HCT116 (cell line): Measurements from ENCODE around the gene ASNSD1. TPM values are rescaled to one million over a fixed set of nuclear protein-coding genes. Genes with fewer than 3 reads are reported as not detected.

Experiments used
- ATAC-seq: fragments of 200-7000 bp; cut with Tn5 transposase; 2 replicates; pipeline ENCODE4 v1.9.1; 2020; ENCODE audit warnings: mild to moderate bottlenecking, moderate library complexity
- BruUV-seq: library from RNA; stranded (reverse); fragments of 400-500 nt; replicated peaks from 2 replicates; lab custom pipeline; 2021; lab: Mats Ljungman, UMichigan
- CTCF ChIA-PET: fragments of 300-600 bp; sonication (Branson Sonifier 250); formaldehyde crosslinking; loops from one replicate; lab custom pipeline; 2021; ENCODE audit warnings: antibody characterized with exemption; lab: Charles Lee
- POLR2A ChIA-PET: fragments of 300-600, 350-600 bp; sonication (Branson Sonifier 250); formaldehyde crosslinking; loops from one replicate; lab custom pipeline; 2021; ENCODE audit warnings: antibody characterized with exemption; lab: Charles Lee
- RAD21 ChIA-PET, 2 experiments: fragments of 300-600 bp; sonication (Branson Sonifier 250); formaldehyde crosslinking; loops; one replicate each; lab custom pipeline; 2023; ENCODE audit warnings: low total read pairs in 2 of 2; ENCODE audit not compliant: uncharacterized antibody in 2 of 2, unreplicated experiment in 2 of 2, low non-redundant PET in 1 of 2; lab: Charles Lee
- DNase-seq: peaks from one replicate; pipeline ENCODE4 v3.0.0-alpha.2; 2010; ENCODE audit warnings: low read depth, low spot score
- H2AFZ ChIP-seq: fragments of 200-600 bp; shearing (Covaris generic), sonication (generic); 2 replicates; pipeline ENCODE4 v1.6.1; 2017; ENCODE audit warnings: low read depth, mixed run types, mixed read lengths, antibody characterized with exemption, low read length; ENCODE audit not compliant: poor library complexity, severe bottlenecking
- H3K27ac ChIP-seq: 2 replicates; pipeline ENCODE4 v1.5.1; 2012; ENCODE audit warnings: low read depth, low read length
- H3K27me3 ChIP-seq: fragments of 200-600 bp; sonication (generic); 2 replicates; pipeline ENCODE4 v1.6.1; 2016; ENCODE audit warnings: mixed run types, low read length, mixed read lengths; ENCODE audit not compliant: insufficient read depth
- H3K36me3 ChIP-seq, 2 experiments: fragments of 200-500 bp in 1 of 2; fragments of 200-600 bp in 1 of 2; sonication (Bioruptor generic) in 1 of 2; sonication (generic) in 1 of 2; 2 replicates each; pipeline versions ENCODE4 v1.5.1 to v1.6.1; 2014 to 2016; ENCODE audit warnings: low read length in 2 of 2, inconsistent platforms in 1 of 2, mixed read lengths in 1 of 2, mixed run types in 1 of 2; ENCODE audit not compliant: insufficient read depth in 2 of 2, control insufficient read depth in 1 of 2
- H3K4me1 ChIP-seq, 2 experiments: fragments of 200-600 bp in 1 of 2; sonication (generic) in 1 of 2; 2 replicates each; pipeline versions ENCODE4 v1.5.1 to v1.6.1; 2012 to 2017; ENCODE audit warnings: low read length in 2 of 2, inconsistent platforms in 1 of 2, mild to moderate bottlenecking in 1 of 2, mixed read lengths in 1 of 2, mixed run types in 1 of 2, moderate library complexity in 1 of 2; ENCODE audit not compliant: insufficient read depth in 2 of 2, control insufficient read depth in 1 of 2
- H3K4me2 ChIP-seq: fragments of 200-600 bp; sonication (generic); 2 replicates; pipeline ENCODE4 v1.6.1; 2017; ENCODE audit warnings: mixed run types, low read length, mixed read lengths
- H3K4me3 ChIP-seq, 2 experiments: fragments of 200-600 bp in 1 of 2; sonication (generic) in 1 of 2; replicated peaks in 1 of 2; 2 replicates each; pipeline ENCODE4 v1.5.1; 2011 to 2016; ENCODE audit warnings: low read length in 2 of 2, control low read depth in 1 of 2, low read depth in 1 of 2, mild to moderate bottlenecking in 1 of 2, mixed read lengths in 1 of 2, mixed run types in 1 of 2
- H3K79me2 ChIP-seq: fragments of 200-600 bp; sonication (generic); 2 replicates; pipeline ENCODE4 v1.6.1; 2017; ENCODE audit warnings: mild to moderate bottlenecking, mixed run types, low read length, moderate library complexity, mixed read lengths; ENCODE audit not compliant: insufficient read depth
- H3K9ac ChIP-seq: fragments of 200-600 bp; sonication (generic); 2 replicates; pipeline ENCODE4 v1.6.1; 2016; ENCODE audit warnings: low read length, mixed read lengths
- H3K9me2 ChIP-seq: fragments of 200-600 bp; sonication (generic), shearing (Covaris generic); 2 replicates; pipeline ENCODE4 v1.6.1; 2017; ENCODE audit warnings: mixed run types, mild to moderate bottlenecking, moderate library complexity; ENCODE audit not compliant: insufficient read depth
- H3K9me3 ChIP-seq, 2 experiments: fragments of 200-500 bp in 1 of 2; fragments of 200-600 bp in 1 of 2; sonication (Bioruptor generic) in 1 of 2; sonication (generic) in 1 of 2; 2 replicates each; pipeline ENCODE4 v1.6.1; 2014 to 2017; ENCODE audit warnings: low read length in 2 of 2, mixed read lengths in 2 of 2, inconsistent platforms in 1 of 2, low read depth in 1 of 2, mild to moderate bottlenecking in 1 of 2, mixed run types in 1 of 2, moderate library complexity in 1 of 2; ENCODE audit not compliant: control insufficient read depth in 1 of 2, insufficient read depth in 1 of 2
- H4K20me1 ChIP-seq: fragments of 200-600 bp; sonication (generic), shearing (Covaris generic); 2 replicates; pipeline ENCODE4 v1.6.1; 2017; ENCODE audit warnings: mixed run types, mild to moderate bottlenecking, moderate library complexity; ENCODE audit not compliant: insufficient read depth
- CBX3 ChIP-seq: IDR thresholded peaks from 2 replicates; pipeline ENCODE4 v1.6.1; 2012; ENCODE audit warnings: low read depth
- CEBPB ChIP-seq: IDR thresholded peaks from 2 replicates; pipeline ENCODE4 v1.6.1; 2012; ENCODE audit warnings: low read depth
- EZH2 ChIP-seq: fragments of 200-600 bp; sonication (generic); IDR thresholded peaks from 2 replicates; pipeline ENCODE4 v1.6.1; 2017; ENCODE audit warnings: antibody characterized with exemption, mixed run types
- EZH2phosphoT487 ChIP-seq: fragments of 200-600 bp; IDR thresholded peaks from 2 replicates; pipeline ENCODE4 v1.6.1; 2018; ENCODE audit warnings: antibody characterized with exemption, borderline replicate concordance
- JUND ChIP-seq: IDR thresholded peaks from 2 replicates; pipeline ENCODE4 v1.6.1; 2012
- POLR2AphosphoS5 ChIP-seq: IDR thresholded peaks from 2 replicates; pipeline ENCODE4 v1.6.1; 2011; ENCODE audit warnings: mild to moderate bottlenecking, low read depth, low read length, moderate library complexity
- SP1 ChIP-seq: IDR thresholded peaks from 2 replicates; pipeline ENCODE4 v1.6.1; 2012; ENCODE audit warnings: low read depth
- SRF ChIP-seq: IDR thresholded peaks from 2 replicates; pipeline ENCODE4 v1.6.1; 2012; ENCODE audit warnings: low read depth
- TCF7L2 ChIP-seq: IDR thresholded peaks from 2 replicates; pipeline ENCODE4 v1.7.0; 2011; ENCODE audit warnings: borderline replicate concordance, inconsistent platforms; ENCODE audit not compliant: insufficient read depth, insufficient read length; ENCODE audit errors: extremely low read depth
- ZNF274 ChIP-seq: fragments of 200-500 bp; sonication (Bioruptor generic); IDR thresholded peaks from 2 replicates; pipeline ENCODE4 v1.6.1; 2014; ENCODE audit warnings: mild to moderate bottlenecking, low read depth, low read length, inconsistent platforms
- intact Hi-C: fragments of 100-400 bp; cut with micrococcal nuclease; formaldehyde crosslinking; loops from 2 replicates; pipeline ENCODE4 v1.10.0; 2022
- total RNA-seq: library from RNA; stranded (reverse); gene quantifications from one replicate; pipeline ENCODE4 v1.2.1, GENCODE V29; 2021; ENCODE audit not compliant: unreplicated experiment
- TF ChIP-seq, protein P1 (sequence below): IDR thresholded peaks from 2 replicates; pipeline ENCODE4 v1.6.1; 2012
- TF ChIP-seq, protein P2 (sequence below): IDR thresholded peaks from 2 replicates; pipeline ENCODE4 v1.6.1; 2012; ENCODE audit warnings: low read depth
- TF ChIP-seq, protein P3 (sequence below), 3 experiments: fragments of 200-600 bp in 1 of 3; sonication (generic) in 1 of 3; IDR thresholded peaks in 2 of 3; conservative IDR thresholded peaks in 1 of 3; 2 replicates each; pipeline ENCODE4 v1.5.1; 2012 to 2017; ENCODE audit warnings: low read depth in 2 of 3, low read length in 2 of 3, antibody characterized with exemption in 1 of 3, borderline replicate concordance in 1 of 3, control low read depth in 1 of 3, mild to moderate bottlenecking in 1 of 3, mixed read lengths in 1 of 3, mixed run types in 1 of 3, moderate library complexity in 1 of 3; ENCODE audit not compliant: insufficient read depth in 1 of 3

The ASNSD1 gene
- total RNA-seq, 1 experiment from 2014 or later, result 33.6 TPM

DNA sequence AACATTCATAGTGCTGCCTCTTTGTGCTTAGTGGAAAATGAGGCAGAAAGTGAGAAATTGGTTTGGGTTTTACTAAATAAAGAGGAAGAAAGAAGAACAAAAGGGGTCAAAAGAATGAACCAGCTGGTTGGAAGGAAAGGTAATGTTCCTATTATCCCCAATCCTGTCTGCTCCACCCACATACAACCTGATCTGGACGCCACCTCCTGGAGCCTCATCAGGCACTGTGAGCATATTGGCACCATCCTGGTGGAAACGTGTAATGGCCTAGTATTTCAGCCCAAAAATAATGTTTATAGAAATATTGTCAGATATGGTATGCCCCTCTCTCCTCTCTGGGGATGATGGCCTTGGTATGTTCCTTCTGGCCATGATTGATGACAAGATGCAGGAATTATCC lies 35.6 kb upstream of the ASNSD1 start:
- intact Hi-C loops, result no loop called here

DNA sequence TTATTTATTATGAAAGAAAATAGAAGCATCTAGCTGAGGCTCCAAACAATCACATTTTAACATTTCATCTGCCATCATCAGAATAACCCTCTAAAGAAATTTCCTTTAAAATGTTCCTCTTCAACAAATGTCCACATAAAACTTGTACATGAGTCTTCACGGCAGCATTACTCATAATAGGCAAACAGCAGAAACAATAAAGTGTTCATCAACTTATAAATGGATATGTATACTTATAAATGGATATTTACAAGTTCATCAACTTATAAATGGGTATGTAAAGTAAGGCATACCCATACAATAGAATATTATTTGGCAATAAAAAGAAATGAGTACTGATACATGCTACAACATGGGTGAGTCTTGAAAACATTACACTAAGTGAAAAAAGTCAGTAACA lies 33.5 kb upstream of the ASNSD1 start:
- no peak for ATAC-seq
- intact Hi-C loops, result no loop called here
- ChIA-PET RAD21 (no interaction called here), CTCF (no interaction called here), POLR2A (no interaction called here)
- Histone ChIP-seq H3K9me2 (no peaks in the 10 kb centered on the region), H3K4me2 (no peak overlapping the region), H3K27ac (no peak overlapping the region), H3K9ac (no peak overlapping the region), H3K4me3 (no peak overlapping the region), H3K27me3 (no peaks in the 10 kb centered on the region), H4K20me1 (no peaks in the 10 kb centered on the region), H3K36me3 (no peaks in the 10 kb centered on the region), H3K79me2 (no peaks in the 10 kb centered on the region), H2AFZ (no peak overlapping the region), H3K4me1 (peaks cover 6 to 13% of the 10 kb centered on the region in 2 experiments; a peak in 3 of 4 replicates), H3K9me3 (no peaks in the 10 kb centered on the region)
- TF ChIP-seq TCF7L2 (no peak), JUND (no peak), ZNF274 (no peak), SRF (no peak), EZH2phosphoT487 (no peak), POLR2AphosphoS5 (no peak), SP1 (no peak), EZH2 (no peak), CBX3 (no peak), CEBPB (no peak)
- TF ChIP-seq, protein P1, sequence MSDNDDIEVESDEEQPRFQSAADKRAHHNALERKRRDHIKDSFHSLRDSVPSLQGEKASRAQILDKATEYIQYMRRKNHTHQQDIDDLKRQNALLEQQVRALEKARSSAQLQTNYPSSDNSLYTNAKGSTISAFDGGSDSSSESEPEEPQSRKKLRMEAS, result no peak
- TF ChIP-seq, protein P2, sequence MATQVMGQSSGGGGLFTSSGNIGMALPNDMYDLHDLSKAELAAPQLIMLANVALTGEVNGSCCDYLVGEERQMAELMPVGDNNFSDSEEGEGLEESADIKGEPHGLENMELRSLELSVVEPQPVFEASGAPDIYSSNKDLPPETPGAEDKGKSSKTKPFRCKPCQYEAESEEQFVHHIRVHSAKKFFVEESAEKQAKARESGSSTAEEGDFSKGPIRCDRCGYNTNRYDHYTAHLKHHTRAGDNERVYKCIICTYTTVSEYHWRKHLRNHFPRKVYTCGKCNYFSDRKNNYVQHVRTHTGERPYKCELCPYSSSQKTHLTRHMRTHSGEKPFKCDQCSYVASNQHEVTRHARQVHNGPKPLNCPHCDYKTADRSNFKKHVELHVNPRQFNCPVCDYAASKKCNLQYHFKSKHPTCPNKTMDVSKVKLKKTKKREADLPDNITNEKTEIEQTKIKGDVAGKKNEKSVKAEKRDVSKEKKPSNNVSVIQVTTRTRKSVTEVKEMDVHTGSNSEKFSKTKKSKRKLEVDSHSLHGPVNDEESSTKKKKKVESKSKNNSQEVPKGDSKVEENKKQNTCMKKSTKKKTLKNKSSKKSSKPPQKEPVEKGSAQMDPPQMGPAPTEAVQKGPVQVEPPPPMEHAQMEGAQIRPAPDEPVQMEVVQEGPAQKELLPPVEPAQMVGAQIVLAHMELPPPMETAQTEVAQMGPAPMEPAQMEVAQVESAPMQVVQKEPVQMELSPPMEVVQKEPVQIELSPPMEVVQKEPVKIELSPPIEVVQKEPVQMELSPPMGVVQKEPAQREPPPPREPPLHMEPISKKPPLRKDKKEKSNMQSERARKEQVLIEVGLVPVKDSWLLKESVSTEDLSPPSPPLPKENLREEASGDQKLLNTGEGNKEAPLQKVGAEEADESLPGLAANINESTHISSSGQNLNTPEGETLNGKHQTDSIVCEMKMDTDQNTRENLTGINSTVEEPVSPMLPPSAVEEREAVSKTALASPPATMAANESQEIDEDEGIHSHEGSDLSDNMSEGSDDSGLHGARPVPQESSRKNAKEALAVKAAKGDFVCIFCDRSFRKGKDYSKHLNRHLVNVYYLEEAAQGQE, result no peak
- TF ChIP-seq, protein P3, sequence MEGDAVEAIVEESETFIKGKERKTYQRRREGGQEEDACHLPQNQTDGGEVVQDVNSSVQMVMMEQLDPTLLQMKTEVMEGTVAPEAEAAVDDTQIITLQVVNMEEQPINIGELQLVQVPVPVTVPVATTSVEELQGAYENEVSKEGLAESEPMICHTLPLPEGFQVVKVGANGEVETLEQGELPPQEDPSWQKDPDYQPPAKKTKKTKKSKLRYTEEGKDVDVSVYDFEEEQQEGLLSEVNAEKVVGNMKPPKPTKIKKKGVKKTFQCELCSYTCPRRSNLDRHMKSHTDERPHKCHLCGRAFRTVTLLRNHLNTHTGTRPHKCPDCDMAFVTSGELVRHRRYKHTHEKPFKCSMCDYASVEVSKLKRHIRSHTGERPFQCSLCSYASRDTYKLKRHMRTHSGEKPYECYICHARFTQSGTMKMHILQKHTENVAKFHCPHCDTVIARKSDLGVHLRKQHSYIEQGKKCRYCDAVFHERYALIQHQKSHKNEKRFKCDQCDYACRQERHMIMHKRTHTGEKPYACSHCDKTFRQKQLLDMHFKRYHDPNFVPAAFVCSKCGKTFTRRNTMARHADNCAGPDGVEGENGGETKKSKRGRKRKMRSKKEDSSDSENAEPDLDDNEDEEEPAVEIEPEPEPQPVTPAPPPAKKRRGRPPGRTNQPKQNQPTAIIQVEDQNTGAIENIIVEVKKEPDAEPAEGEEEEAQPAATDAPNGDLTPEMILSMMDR (IDR thresholded peaks at IDR 0.05 in 2 of 3, conservative IDR thresholded peaks at IDR 0.05 in 1 of 3; ENCODE audit: borderline replicate concordance in 1 of 3, insufficient read depth in 1 of 3, low read depth in 2 of 3, low read length in 2 of 3), result no peak
- DNase-seq, result no peak
- no TSS peak for BruUV-seq

More for the DNA sequence above, 35.6 kb upstream of the ASNSD1 start:
- TF ChIP-seq CEBPB, result no peak
- TF ChIP-seq ZNF274, result no peak
- TF ChIP-seq CBX3, result no peak
- no peak for TF ChIP-seq EZH2phosphoT487
- Histone ChIP-seq H2AFZ (no peak overlapping the region), H3K4me1 (peaks cover 6 to 13% of the 10 kb centered on the region in 2 experiments; a peak in 3 of 4 replicates), H4K20me1 (no peaks in the 10 kb centered on the region), H3K4me2 (no peak overlapping the region), H3K27ac (no peak overlapping the region), H3K27me3 (no peaks in the 10 kb centered on the region), H3K9me2 (no peaks in the 10 kb centered on the region), H3K79me2 (no peaks in the 10 kb centered on the region), H3K9ac (no peak overlapping the region), H3K36me3 (no peaks in the 10 kb centered on the region), H3K9me3 (no peaks in the 10 kb centered on the region), H3K4me3 (no peak overlapping the region)
- ChIA-PET RAD21 (no interaction called here), POLR2A (no interaction called here), CTCF (interaction anchor here (0.8 kb wide), 1 partner anchor 20 kb away, joined by 3 read pairs; no protein-coding TSS in a partner anchor)
- no TSS peak for BruUV-seq
- no peak for ATAC-seq
- no peak for DNase-seq
